ENCODE measurements around the gene MORN4. TPM values are rescaled to one million over a fixed set of nuclear protein-coding genes. Genes with fewer than 3 reads are reported as not detected.
A peak's percentile ranks its signal among the peaks of the same experiment; 100 is the strongest.
"Not testable (repeated sequence)": the region's sequence is repeated elsewhere in the genome, so short reads cannot be mapped to it uniquely, and the experiment has no call there.

The MORN4 gene
- total and polyA plus RNA-seq, 4 donors: 4.1 to 16.1 (median 7.0) TPM

- Histone ChIP-seq H3K27me3 (ENCODE audit: control insufficient read depth in 3 of 3, insufficient read depth in 3 of 3, low read length in 2 of 3) (no peaks in the 10 kb centered on the region), H3K9me3 (ENCODE audit: control insufficient read depth in 4 of 4, insufficient read depth in 3 of 4, low read length in 3 of 4) (no peaks in the 10 kb centered on the region), H3K9ac (ENCODE audit: insufficient read depth in 1 of 2, low read length in 2 of 2) (peak within 1 kb of the TSS; percentile 73 to 86), H3K4me3 (peak within 1 kb of the TSS; percentile 92), H3K36me3 (ENCODE audit: control insufficient read depth in 4 of 4, insufficient read depth in 4 of 4, low read length in 4 of 4) (peaks cover 3 to 13% (median 11%) of the 10 kb centered on the region in 4 donors), H3K27ac (ENCODE audit: low read depth in 1 of 2, low read length in 1 of 2) (peak within 1 kb of the TSS; percentile 75 to 95), H3K4me1 (ENCODE audit: control insufficient read depth in 5 of 5, insufficient read depth in 5 of 5, low read length in 5 of 5) (peaks cover 0 to 12% (median 5%) of the 10 kb centered on the region in 5 donors)
- WGBS, 2 donors: 2% methylated on average over 44 to 54 of the region's 54 CpGs
- peak; percentile 99 for ATAC-seq (ENCODE audit: insufficient read depth, low FRiP score)
- peak; percentile 99 to 100 (median 100) for DNase-seq
- no peak for TF ChIP-seq CTCF (IDR thresholded peaks at IDR 0.05; ENCODE audit: control extremely low read depth, extremely low read depth)
These were observed 7.0 kb upstream of the MORN4 start, which contains the start of gene PI4K2A for GRCh38 chr10:97640174-97640867. TSS of gene PI4K2A (plus strand) at chr10:97640671. CDS start at chr10:97640743, 72 bp downstream.

- not testable (repeated sequence) for DNase-seq; H3K36me3 ChIP-seq (ENCODE audit: control insufficient read depth in 4 of 4, insufficient read depth in 4 of 4, low read length in 4 of 4); H3K27me3 ChIP-seq (ENCODE audit: control insufficient read depth in 3 of 3, insufficient read depth in 3 of 3, low read length in 2 of 3); H3K4me3 ChIP-seq; H3K9ac ChIP-seq (ENCODE audit: insufficient read depth in 1 of 2, low read length in 2 of 2); ATAC-seq (ENCODE audit: insufficient read depth, low FRiP score); H3K27ac ChIP-seq (ENCODE audit: low read depth in 1 of 2, low read length in 1 of 2); H3K9me3 ChIP-seq (ENCODE audit: control insufficient read depth in 4 of 4, insufficient read depth in 3 of 4, low read length in 3 of 4)
- peaks cover 0 to 12% (median 5%) of the 10 kb centered on the region in 5 donors for H3K4me1 ChIP-seq (ENCODE audit: control insufficient read depth in 5 of 5, insufficient read depth in 5 of 5, low read length in 5 of 5)
- 94 to 95% methylated on average over 3 of the region's 3 CpGs for WGBS, 2 donors
These were observed 5.8 kb upstream of the MORN4 start for GRCh38 chr10:97639090-97639489.

GRCh38 chr10:97635577-97635976, 2.3 kb upstream of the MORN4 start:
- Histone ChIP-seq H3K27ac (ENCODE audit: low read depth in 1 of 2, low read length in 1 of 2) (no peak overlapping the region), H3K9me3 (ENCODE audit: control insufficient read depth in 4 of 4, insufficient read depth in 3 of 4, low read length in 3 of 4) (no peaks in the 10 kb centered on the region), H3K4me1 (ENCODE audit: control insufficient read depth in 5 of 5, insufficient read depth in 5 of 5, low read length in 5 of 5) (peaks cover 0 to 10% (median 0%) of the 10 kb centered on the region in 5 donors), H3K27me3 (ENCODE audit: control insufficient read depth in 3 of 3, insufficient read depth in 3 of 3, low read length in 2 of 3) (no peaks in the 10 kb centered on the region), H3K9ac (ENCODE audit: insufficient read depth in 1 of 2, low read length in 2 of 2) (no peak overlapping the region), H3K36me3 (ENCODE audit: control insufficient read depth in 4 of 4, insufficient read depth in 4 of 4, low read length in 4 of 4) (no peaks in the 10 kb centered on the region), H3K4me3 (no peak overlapping the region)
- DNase-seq: no peak
- ATAC-seq (ENCODE audit: insufficient read depth, low FRiP score): no peak
- no peak for TF ChIP-seq CTCF (IDR thresholded peaks at IDR 0.05; ENCODE audit: control extremely low read depth, extremely low read depth)
- whole genome bisulfite sequencing, 2 donors: 92 to 95% methylated on average over 1 of the region's 1 CpG

GRCh38 chr10:97633921-97634320, 621 bp upstream of the MORN4 start:
- no peak for TF ChIP-seq CTCF (IDR thresholded peaks at IDR 0.05; ENCODE audit: control extremely low read depth, extremely low read depth)
- WGBS, 2 donors: 85 to 90% methylated on average over 8 of the region's 8 CpGs
- H3K4me1 ChIP-seq (ENCODE audit: control insufficient read depth in 5 of 5, insufficient read depth in 5 of 5, low read length in 5 of 5): peaks cover 0 to 10% (median 0%) of the 10 kb centered on the region in 5 donors
- peaks cover 0 to 4% (median 0%) of the 10 kb centered on the region in 4 donors for H3K36me3 ChIP-seq (ENCODE audit: control insufficient read depth in 4 of 4, insufficient read depth in 4 of 4, low read length in 4 of 4)
- no peaks in the 10 kb centered on the region for H3K27me3 ChIP-seq (ENCODE audit: control insufficient read depth in 3 of 3, insufficient read depth in 3 of 3, low read length in 2 of 3)
- H3K27ac ChIP-seq (ENCODE audit: low read depth in 1 of 2, low read length in 1 of 2): peak overlapping the region in 1 of 2 donors; percentile 43
- no peak overlapping the region for H3K4me3 ChIP-seq
- ATAC-seq (ENCODE audit: insufficient read depth, low FRiP score) (no peak), DNase-seq (peak in 1 of 3 donors; percentile 12)
- peak overlapping the region in 1 of 2 donors; percentile 27 for H3K9ac ChIP-seq (ENCODE audit: insufficient read depth in 1 of 2, low read length in 2 of 2)
- no peaks in the 10 kb centered on the region for H3K9me3 ChIP-seq (ENCODE audit: control insufficient read depth in 4 of 4, insufficient read depth in 3 of 4, low read length in 3 of 4)

All from lung (tissue), 12 donors.